ENCODE measurements around the gene CYTH3.

Gene CYTH3

GRCh38 chr7:6170571-6171531 lies 101.6 kb downstream of the CYTH3 start:
- no peak for DNase-seq (ENCODE audit: insufficient read length, low spot score)

GRCh38 chr7:6169805-6170520 lies 102.5 kb downstream of the CYTH3 start:
- FAIRE-seq (no peak), DNase-seq (ENCODE audit: insufficient read length, low spot score) (no peak)

More at GRCh38 chr7:6170571-6171531, 101.6 kb downstream of the CYTH3 start:
- no peak for FAIRE-seq

GRCh38 chr7:6168477-6168868 lies 104.0 kb downstream of the CYTH3 start:
- FAIRE-seq = no peak
- no peak for DNase-seq (ENCODE audit: insufficient read length, low spot score)

- DNase-seq (ENCODE audit: insufficient read length, low spot score) (no peak), FAIRE-seq (no peak)
Observed at GRCh38 chr7:6167587-6168476, 104.6 kb downstream of the CYTH3 start.

GRCh38 chr7:6167004-6167551 lies 105.3 kb downstream of the CYTH3 start:
- FAIRE-seq = no peak
- DNase-seq (ENCODE audit: insufficient read length, low spot score) = no peak

GRCh38 chr7:6166443-6166891 lies 106.0 kb downstream of the CYTH3 start:
- DNase-seq (ENCODE audit: insufficient read length, low spot score) = no peak
- no peak for FAIRE-seq

- DNase-seq (ENCODE audit: insufficient read length, low spot score) = no peak
- FAIRE-seq = no peak
Observed at GRCh38 chr7:6165521-6166320, 106.7 kb downstream of the CYTH3 start.

- FAIRE-seq = no peak
Observed at GRCh38 chr7:6165075-6165474, 107.3 kb downstream of the CYTH3 start.

GRCh38 chr7:6164491-6164890 lies 107.9 kb downstream of the CYTH3 start:
- FAIRE-seq = no peak

More at GRCh38 chr7:6165075-6165474, 107.3 kb downstream of the CYTH3 start:
- DNase-seq (ENCODE audit: insufficient read length, low spot score) = no peak

GRCh38 chr7:6164010-6164409 lies 108.4 kb downstream of the CYTH3 start:
- no peak for FAIRE-seq
- no peak for DNase-seq (ENCODE audit: insufficient read length, low spot score)

More at GRCh38 chr7:6164491-6164890, 107.9 kb downstream of the CYTH3 start:
- no peak for DNase-seq (ENCODE audit: insufficient read length, low spot score)

GRCh38 chr7:6163402-6163801 lies 109.0 kb downstream of the CYTH3 start:
- DNase-seq (ENCODE audit: insufficient read length, low spot score) (no peak), FAIRE-seq (no peak)

- FAIRE-seq (peak; percentile 65), DNase-seq (ENCODE audit: insufficient read length, low spot score) (no peak)
Observed at GRCh38 chr7:6162650-6163366, 109.6 kb downstream of the CYTH3 start.

GRCh38 chr7:6162331-6162620 lies 110.1 kb downstream of the CYTH3 start:
- peak; percentile 36 for FAIRE-seq
- DNase-seq (ENCODE audit: insufficient read length, low spot score) = no peak

- FAIRE-seq = no peak
- no peak for DNase-seq (ENCODE audit: insufficient read length, low spot score)
Observed at GRCh38 chr7:6161463-6162330, 110.7 kb downstream of the CYTH3 start.

- FAIRE-seq (no peak), DNase-seq (ENCODE audit: insufficient read length, low spot score) (peak; percentile 84)
Observed at GRCh38 chr7:6160191-6160623, 112.2 kb downstream of the CYTH3 start.

GRCh38 chr7:6159524-6160031 lies 112.8 kb downstream of the CYTH3 start:
- DNase-seq (ENCODE audit: insufficient read length, low spot score) (no peak), FAIRE-seq (no peak)

GRCh38 chr7:6159097-6159483 lies 113.3 kb downstream of the CYTH3 start:
- DNase-seq (ENCODE audit: insufficient read length, low spot score) = no peak
- FAIRE-seq = no peak

Measured in HTR-8/SVneo (cell line).